Inflammatory macrophage (primary cell): Measurements from ENCODE around the gene LHX4.

ENCODE experiments used
- DNase-seq, 2 donors: peaks; one replicate each; pipeline ENCODE4 v3.0.0-alpha.2; 2020 to 2022

Gene LHX4

GRCh38 chr1:180275726-180276125 is 45.7 kb downstream of the LHX4 start:
- no peak for DNase-seq

GRCh38 chr1:180277476-180278193 is 47.6 kb downstream of the LHX4 start:
- no peak for DNase-seq

- DNase-seq = no peak
These were observed 48.1 kb downstream of the LHX4 start for GRCh38 chr1:180278194-180278515.

- DNase-seq = peak; percentile 87 to 96
These were observed 48.7 kb downstream of the LHX4 start for GRCh38 chr1:180278596-180279395.

- no peak for DNase-seq
These were observed 49.6 kb downstream of the LHX4 start for GRCh38 chr1:180279651-180280050.

- no peak for DNase-seq
These were observed 50.6 kb downstream of the LHX4 start for GRCh38 chr1:180280617-180281016.

- peak; percentile 33 to 34 for DNase-seq
These were observed 51.4 kb downstream of the LHX4 start for GRCh38 chr1:180281490-180281889.

- DNase-seq = no peak
These were observed 52.5 kb downstream of the LHX4 start for GRCh38 chr1:180282401-180283044.

GRCh38 chr1:180283098-180283497 is 53.0 kb downstream of the LHX4 start:
- no peak for DNase-seq

- DNase-seq = peak in 1 of 2 donors; percentile 25
These were observed 56.4 kb downstream of the LHX4 start for GRCh38 chr1:180286417-180286816.

- DNase-seq = no peak
These were observed 58.1 kb downstream of the LHX4 start for GRCh38 chr1:180287988-180288705.

- no peak for DNase-seq
These were observed 58.9 kb downstream of the LHX4 start for GRCh38 chr1:180288940-180289339.

GRCh38 chr1:180290265-180291001 is 60.4 kb downstream of the LHX4 start:
- no peak for DNase-seq

GRCh38 chr1:180291004-180291403 is 60.9 kb downstream of the LHX4 start:
- peak in 1 of 2 donors; percentile 26 for DNase-seq

GRCh38 chr1:180294711-180295110 is 64.6 kb downstream of the LHX4 start:
- no peak for DNase-seq

GRCh38 chr1:180295999-180296398 is 65.9 kb downstream of the LHX4 start:
- no peak for DNase-seq

- DNase-seq = no peak
These were observed 69.6 kb downstream of the LHX4 start for GRCh38 chr1:180299479-180300221.

GRCh38 chr1:180301135-180301742 is 71.2 kb downstream of the LHX4 start:
- no peak for DNase-seq

GRCh38 chr1:180309338-180309737 is 79.3 kb downstream of the LHX4 start:
- no peak for DNase-seq

GRCh38 chr1:180310095-180310494 is 80.0 kb downstream of the LHX4 start:
- peak; percentile 18 to 42 for DNase-seq
